Activated CD4-positive, alpha-beta T cell treated with anti-CD3 and anti-CD28 coated beads, Interleukin-2, amount 10 ng/mL, durations not matched to agents 24 days and 14 days (primary cell): ENCODE measurements around the gene MEIOB. TPM values are rescaled to one million over a fixed set of nuclear protein-coding genes. Genes with fewer than 3 reads are reported as not detected.
"Not testable (repeated sequence)": the region's sequence is repeated elsewhere in the genome, so short reads cannot be mapped to it uniquely, and the experiment has no call there.

Experiments
- DNase-seq: peaks from one replicate; pipeline ENCODE4 v3.0.0; 2022
- H3K27ac Mint-ChIP-seq: one replicate; pipeline ENCODE4 v1.8.0; 2022; ENCODE audit warnings: mild to moderate bottlenecking, mixed read lengths
- H3K27me3 Mint-ChIP-seq: one replicate; pipeline ENCODE4 v1.8.0; 2022; ENCODE audit warnings: mixed read lengths
- H3K36me3 Mint-ChIP-seq: one replicate; pipeline ENCODE4 v1.8.0; 2022; ENCODE audit warnings: low read depth, mild to moderate bottlenecking, mixed read lengths
- H3K4me1 Mint-ChIP-seq: one replicate; pipeline ENCODE4 v1.8.0; 2021; ENCODE audit warnings: mixed read lengths
- H3K4me3 Mint-ChIP-seq: one replicate; pipeline ENCODE4 v1.8.0; 2022; ENCODE audit warnings: mild to moderate bottlenecking, moderate library complexity, mixed read lengths
- H3K9me3 Mint-ChIP-seq: one replicate; pipeline ENCODE4 v1.8.0; 2021; ENCODE audit warnings: mixed read lengths
- intact Hi-C: fragments of 100-400 bp; cut with micrococcal nuclease; formaldehyde crosslinking; loops from one replicate; pipeline ENCODE4 v1.15.1; 2023
- total RNA-seq: library from RNA; stranded (reverse); gene quantifications from 2 replicates; pipeline ENCODE4 v1.2.3, GENCODE V29; 2022

MEIOB gene
- total RNA-seq, 1 donor from 2014 or later, result not detected

DNA sequence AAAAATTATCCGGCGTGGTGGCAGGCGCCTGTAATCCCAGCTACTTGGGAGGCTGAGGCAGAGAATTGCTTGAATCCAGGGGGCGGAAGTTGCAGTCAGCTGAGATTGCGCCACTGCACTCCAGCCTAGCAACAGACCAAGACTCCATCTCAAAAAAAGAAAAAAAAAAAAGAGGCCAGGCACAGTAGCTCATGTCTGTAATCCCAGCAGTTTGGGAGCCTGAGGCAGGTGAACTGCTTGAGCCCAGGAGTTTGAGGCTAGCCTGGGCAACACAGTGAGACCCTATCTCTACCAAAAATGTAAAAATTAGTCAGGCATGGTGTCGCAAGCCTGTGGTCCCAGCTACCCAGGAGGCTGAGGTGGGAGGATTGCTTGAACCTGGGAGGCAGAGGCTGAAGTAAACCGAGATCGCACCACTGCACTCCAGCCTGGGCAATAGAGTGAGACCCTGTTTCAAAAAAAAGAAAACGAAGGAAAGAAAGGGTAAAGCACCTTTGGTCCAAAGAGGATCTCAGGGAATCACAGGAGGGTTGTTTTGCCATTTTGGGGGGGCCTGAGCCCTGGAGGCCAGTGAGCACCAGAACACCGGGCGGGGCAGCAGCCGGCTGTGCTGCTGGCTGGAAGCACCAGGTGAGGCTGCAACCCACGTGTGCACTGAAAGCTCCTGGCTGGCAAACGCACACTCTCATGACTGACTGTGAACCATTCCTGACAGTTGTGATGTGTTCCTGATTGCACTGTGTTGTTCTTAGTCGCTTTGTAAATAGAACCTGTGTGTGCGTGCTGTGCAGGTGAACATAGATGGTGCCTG is 27.9 kb upstream of the MEIOB start:
- H3K9me3 Mint-ChIP-seq, result no peaks in the 10 kb centered on the region
- H3K27ac Mint-ChIP-seq, result no peak overlapping the region
- no peaks in the 10 kb centered on the region for H3K4me1 Mint-ChIP-seq
- H3K4me3 Mint-ChIP-seq, result no peak overlapping the region
- intact Hi-C loops, result no loop called here
- DNase-seq, result no peak
- peaks cover 2% of the 10 kb centered on the region for H3K27me3 Mint-ChIP-seq
- no peaks in the 10 kb centered on the region for H3K36me3 Mint-ChIP-seq

DNA sequence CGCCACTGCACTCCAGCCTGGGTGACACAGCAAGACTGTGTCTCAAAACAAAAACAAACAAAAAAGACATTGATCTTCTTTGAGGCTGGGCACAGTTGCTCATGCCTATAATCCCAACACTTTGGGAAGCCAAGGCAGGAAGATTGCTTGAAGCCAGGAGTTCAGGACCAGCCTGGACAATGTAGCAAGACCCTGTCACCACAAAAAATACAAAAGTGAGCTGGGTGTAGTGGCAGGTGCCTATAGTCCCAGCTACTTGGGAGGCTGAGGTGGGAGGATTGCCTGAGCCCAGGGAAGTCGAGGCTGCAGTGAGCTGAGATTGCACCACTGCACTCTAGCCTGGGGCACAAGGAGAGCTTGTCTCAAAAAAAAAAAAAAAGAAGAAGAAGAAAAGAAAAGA is 25.7 kb upstream of the MEIOB start:
- intact Hi-C loops, H3K36me3 Mint-ChIP-seq, H3K4me1 Mint-ChIP-seq, H3K27ac Mint-ChIP-seq, DNase-seq, H3K4me3 Mint-ChIP-seq, H3K27me3 Mint-ChIP-seq, H3K9me3 Mint-ChIP-seq: not testable (repeated sequence)

DNA sequence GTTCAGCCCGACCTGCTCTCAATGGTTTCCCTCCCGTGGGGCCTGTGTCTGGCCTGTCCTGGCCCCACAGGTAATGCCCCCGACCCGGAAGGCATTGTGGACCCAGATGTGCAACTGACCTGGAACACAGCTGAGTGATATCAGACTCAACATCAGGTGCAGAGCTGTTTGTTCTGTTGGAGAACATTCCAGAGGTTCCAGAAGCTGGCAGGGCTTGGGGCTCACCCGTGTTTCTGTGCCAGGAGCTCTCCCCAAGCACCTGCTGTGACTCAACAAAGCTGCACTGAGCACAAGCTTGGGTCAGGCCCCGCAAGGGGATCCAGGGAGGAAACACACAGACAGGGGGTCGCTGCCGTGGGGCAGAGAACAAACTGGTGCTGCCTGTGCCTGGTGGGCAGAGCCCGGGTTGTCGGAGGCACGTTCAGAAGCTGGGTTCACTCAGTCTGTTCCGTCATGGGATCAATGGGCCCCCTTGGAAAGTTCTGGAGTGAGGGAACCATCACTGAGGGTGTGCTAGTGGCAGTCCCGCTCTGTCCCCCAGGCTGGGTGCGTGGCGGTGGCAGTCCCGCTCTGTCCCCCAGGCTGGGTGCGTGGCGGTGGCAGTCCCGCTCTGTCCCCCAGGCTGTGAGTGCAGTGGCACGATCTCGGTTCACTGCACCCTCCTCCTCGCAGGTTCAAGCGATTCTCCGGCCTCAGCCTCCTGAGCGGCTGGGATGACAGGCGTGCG is 24.1 kb upstream of the MEIOB start:
- intact Hi-C loops, result no loop called here
- Mint-ChIP-seq H3K4me3 (no peak overlapping the region), H3K9me3 (no peaks in the 10 kb centered on the region), H3K36me3 (no peaks in the 10 kb centered on the region), H3K27ac (no peak overlapping the region), H3K27me3 (peaks cover 6% of the 10 kb centered on the region), H3K4me1 (no peaks in the 10 kb centered on the region)
- no peak for DNase-seq

DNA sequence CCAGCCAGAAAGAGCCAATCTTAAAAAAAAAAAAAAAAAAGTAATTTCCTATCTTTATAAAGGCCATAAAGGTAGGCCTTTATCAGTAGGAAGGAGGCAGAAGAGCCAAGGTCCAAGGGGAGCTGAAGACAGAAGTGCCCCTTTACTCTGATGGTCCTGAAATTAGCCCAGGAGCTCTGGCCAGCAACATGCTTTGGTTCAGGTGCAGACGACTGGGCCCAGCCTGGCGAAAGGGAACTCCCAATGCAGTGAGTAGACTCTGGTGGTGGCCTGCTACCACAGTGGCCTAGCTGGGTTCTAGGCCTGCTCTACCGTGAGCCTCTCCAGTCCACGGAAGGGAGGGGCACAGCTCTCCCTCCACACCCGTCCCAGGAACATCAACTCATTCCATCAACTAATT is 23.1 kb upstream of the MEIOB start:
- no peak for DNase-seq
- intact Hi-C loops, result no loop called here
- no peaks in the 10 kb centered on the region for H3K4me1 Mint-ChIP-seq
- H3K36me3 Mint-ChIP-seq, result no peaks in the 10 kb centered on the region
- H3K27ac Mint-ChIP-seq, result no peak overlapping the region
- H3K4me3 Mint-ChIP-seq, result no peak overlapping the region
- peaks cover 8% of the 10 kb centered on the region for H3K27me3 Mint-ChIP-seq
- H3K9me3 Mint-ChIP-seq, result no peaks in the 10 kb centered on the region

DNA sequence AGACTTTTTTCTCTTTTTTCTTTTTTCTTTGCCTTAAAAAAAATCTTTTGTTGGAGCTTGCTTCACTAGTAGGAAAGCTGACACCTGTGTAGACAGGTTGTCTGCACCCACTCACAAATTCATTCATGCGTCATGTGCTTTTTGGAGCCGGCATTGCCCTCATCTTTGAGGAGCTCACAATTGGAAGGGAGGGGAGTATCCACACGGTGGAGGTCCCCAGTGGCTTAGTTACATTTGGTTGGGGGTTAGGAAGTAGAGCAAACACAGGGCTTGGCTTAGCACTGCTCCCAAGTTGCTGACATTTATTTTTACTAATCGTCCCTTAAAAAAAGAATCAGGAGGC is 18.7 kb upstream of the MEIOB start:
- intact Hi-C loops, result no loop called here
- Mint-ChIP-seq H3K4me3 (no peak overlapping the region), H3K27ac (no peak overlapping the region), H3K4me1 (no peaks in the 10 kb centered on the region), H3K9me3 (no peaks in the 10 kb centered on the region), H3K27me3 (peaks cover 8% of the 10 kb centered on the region), H3K36me3 (no peaks in the 10 kb centered on the region)
- DNase-seq, result no peak

DNA sequence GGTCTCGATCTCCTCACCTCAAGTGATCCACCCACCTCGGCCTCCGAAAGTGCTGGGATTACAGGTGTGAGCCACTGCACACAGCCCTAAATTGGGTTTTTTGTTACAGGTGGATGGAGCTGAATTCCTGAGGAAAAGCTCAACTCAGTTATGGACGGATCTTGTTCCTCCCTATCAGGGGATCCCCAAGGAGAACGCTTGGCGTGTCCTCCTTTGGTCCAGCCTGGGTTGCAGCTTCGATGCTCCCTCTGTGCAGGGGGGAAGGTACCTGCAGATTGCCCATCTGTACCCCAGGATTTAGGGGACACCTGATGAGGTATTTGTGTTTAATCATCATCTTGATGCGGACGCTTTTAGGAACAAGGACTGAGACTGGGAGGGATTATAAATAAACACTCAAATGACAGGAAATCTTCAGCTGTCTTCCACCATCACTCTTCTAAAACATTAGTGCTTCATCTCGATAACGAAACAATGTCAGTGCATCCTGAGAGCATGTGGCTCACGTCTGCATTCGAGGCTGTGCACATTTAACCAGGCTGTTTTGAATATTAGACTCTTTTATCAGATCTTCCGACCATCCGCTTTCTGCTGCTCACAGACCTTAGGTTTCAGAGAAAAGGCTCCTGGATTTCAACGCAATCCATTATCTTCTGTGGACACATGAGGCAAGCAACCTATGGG is 18.2 kb upstream of the MEIOB start:
- Mint-ChIP-seq H3K4me1 (no peaks in the 10 kb centered on the region), H3K4me3 (no peak overlapping the region), H3K36me3 (no peaks in the 10 kb centered on the region), H3K27me3 (peaks cover 8% of the 10 kb centered on the region), H3K9me3 (no peaks in the 10 kb centered on the region), H3K27ac (no peak overlapping the region)
- no peak for DNase-seq
- intact Hi-C loops, result no loop called here

DNA sequence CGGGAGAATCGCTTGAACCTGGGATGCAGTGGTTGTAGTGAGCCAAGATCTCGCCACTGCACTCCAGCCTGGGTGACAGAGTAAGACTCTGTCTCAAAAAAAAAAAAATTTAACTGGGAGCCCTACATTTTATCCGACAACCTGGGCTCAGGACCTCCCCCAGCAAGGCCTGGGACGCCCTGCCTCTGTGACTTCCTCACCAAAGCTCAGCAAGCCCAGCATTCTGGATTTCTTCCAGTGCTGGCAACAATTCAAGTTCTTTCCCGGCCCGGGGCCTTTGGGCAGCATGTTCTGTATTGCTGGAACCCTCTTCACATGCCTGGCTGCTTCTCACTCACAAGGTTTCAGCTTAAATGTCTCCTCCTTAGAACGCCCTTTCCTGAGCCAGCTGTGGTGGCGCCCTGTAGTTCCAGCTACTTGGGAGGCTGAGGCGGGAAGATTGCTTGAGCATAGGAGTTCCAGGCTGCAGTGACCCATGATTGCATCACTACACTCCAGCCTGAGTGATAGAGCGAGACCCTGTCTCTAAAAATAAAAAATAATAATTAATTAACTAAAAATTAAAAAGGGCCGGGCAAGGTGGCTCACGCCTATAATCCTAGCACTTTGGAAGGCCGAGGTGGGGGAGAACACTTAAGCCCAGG is 15.9 kb upstream of the MEIOB start:
- H3K4me3 Mint-ChIP-seq, result no peak overlapping the region
- DNase-seq, result no peak
- peaks cover 6% of the 10 kb centered on the region for H3K27me3 Mint-ChIP-seq
- no peak overlapping the region for H3K27ac Mint-ChIP-seq
- intact Hi-C loops, result no loop called here
- no peaks in the 10 kb centered on the region for H3K9me3 Mint-ChIP-seq
- no peaks in the 10 kb centered on the region for H3K36me3 Mint-ChIP-seq
- H3K4me1 Mint-ChIP-seq, result no peaks in the 10 kb centered on the region

DNA sequence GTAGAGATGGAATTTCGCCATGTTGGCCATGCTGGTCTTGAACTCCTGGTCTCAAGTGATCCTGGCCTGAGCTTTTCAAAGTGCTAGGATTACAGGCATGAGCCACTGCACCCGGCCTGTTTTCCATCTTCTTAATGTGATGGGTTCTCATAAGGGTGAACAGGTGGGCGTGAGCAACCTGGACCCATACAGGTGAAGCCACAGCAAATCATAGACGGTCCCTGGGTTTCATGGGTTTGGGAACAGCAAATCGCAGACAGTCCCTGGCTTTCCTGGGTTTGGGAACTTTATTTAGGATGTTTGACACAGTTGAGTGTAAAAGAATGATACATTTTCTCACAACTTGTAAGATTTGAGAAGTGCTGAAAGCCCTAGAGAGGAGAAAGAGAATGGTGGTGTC is 12.9 kb upstream of the MEIOB start:
- H3K9me3 Mint-ChIP-seq, result no peaks in the 10 kb centered on the region

DNA sequence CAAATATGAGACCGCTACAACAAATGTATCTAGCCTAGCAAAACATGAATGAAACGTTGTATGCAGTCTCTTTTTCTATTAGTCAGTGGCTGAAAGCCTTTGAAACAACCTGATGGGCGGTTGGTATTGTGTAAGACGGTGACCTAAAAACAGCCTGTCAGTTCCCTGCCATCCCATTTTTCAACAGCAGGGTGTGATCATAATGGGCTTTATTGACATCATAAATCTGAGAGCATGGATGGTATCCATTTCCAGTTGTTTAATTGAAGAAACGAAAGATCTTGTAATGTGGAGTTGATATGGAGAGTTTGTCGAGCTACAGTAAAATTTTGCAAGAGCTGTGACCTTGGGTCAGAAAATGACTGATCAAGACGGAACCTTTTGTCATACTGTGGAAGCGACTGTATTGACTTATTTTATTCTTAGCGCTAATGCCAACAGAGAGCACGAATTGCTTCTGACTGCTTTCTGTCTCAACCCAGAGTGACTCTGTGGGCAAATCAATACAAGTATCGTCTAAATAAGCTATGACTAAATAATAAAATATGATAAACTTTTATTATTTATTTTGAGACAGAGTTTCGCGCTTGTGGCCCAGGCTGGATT is 12.3 kb upstream of the MEIOB start:
- Mint-ChIP-seq H3K4me1 (no peaks in the 10 kb centered on the region), H3K9me3 (no peaks in the 10 kb centered on the region), H3K27me3 (peaks cover 7% of the 10 kb centered on the region), H3K36me3 (no peaks in the 10 kb centered on the region), H3K4me3 (no peak overlapping the region), H3K27ac (no peak overlapping the region)
- no peak for DNase-seq
- intact Hi-C loops, result no loop called here

More for the DNA sequence above, 12.9 kb upstream of the MEIOB start:
- no peaks in the 10 kb centered on the region for H3K4me1 Mint-ChIP-seq
- no peak for DNase-seq
- no peaks in the 10 kb centered on the region for H3K36me3 Mint-ChIP-seq
- H3K27me3 Mint-ChIP-seq, result peaks cover 4% of the 10 kb centered on the region
- intact Hi-C loops, result no loop called here
- no peak overlapping the region for H3K27ac Mint-ChIP-seq
- H3K4me3 Mint-ChIP-seq, result no peak overlapping the region

DNA sequence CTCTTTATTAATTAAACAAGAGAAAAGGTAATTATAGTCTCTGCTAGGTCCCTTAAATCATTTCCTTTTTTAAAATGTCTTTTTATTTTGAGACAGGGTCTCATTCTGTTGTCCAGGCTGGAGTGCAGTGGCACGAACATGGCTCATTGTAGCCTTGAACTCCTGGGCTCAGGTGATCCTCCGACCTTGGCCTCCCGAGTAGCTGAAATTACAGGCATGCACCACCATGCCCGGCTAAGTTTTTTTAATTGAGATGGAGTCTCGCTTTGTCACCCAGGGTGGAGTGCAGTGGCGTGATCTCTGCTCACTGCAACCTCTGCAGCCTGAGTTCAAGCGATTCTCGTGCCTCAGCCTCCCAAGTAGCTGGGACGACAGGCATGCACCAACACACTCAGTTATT is 9.2 kb upstream of the MEIOB start:
- H3K9me3 Mint-ChIP-seq, DNase-seq, intact Hi-C loops, H3K27ac Mint-ChIP-seq, H3K4me3 Mint-ChIP-seq, H3K4me1 Mint-ChIP-seq, H3K36me3 Mint-ChIP-seq: not testable (repeated sequence)
- peaks cover 14% of the 10 kb centered on the region for H3K27me3 Mint-ChIP-seq

DNA sequence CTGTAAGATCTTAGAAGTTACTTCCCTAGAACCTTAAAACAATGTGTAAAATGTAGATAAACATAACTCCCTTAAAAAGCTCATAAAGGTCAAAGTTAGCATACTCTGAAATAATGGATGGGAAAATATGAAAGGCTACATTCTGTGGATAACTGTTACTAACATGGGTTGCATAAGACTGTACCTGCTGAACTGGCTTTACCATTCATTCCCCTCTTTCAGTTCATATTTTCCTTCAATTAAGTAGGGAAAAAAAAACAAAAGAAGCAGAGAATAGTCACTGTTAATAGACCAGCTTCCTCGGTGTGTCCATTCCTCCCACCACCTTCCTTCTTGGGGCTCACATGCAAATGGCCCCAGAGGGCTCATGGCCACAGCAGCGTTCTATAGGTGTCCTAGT is 7.5 kb upstream of the MEIOB start:
- Mint-ChIP-seq H3K36me3 (no peaks in the 10 kb centered on the region), H3K9me3 (no peaks in the 10 kb centered on the region), H3K4me1 (no peaks in the 10 kb centered on the region), H3K27me3 (peaks cover 16% of the 10 kb centered on the region), H3K4me3 (no peak overlapping the region), H3K27ac (no peak overlapping the region)
- intact Hi-C loops, result no loop called here
- no peak for DNase-seq

DNA sequence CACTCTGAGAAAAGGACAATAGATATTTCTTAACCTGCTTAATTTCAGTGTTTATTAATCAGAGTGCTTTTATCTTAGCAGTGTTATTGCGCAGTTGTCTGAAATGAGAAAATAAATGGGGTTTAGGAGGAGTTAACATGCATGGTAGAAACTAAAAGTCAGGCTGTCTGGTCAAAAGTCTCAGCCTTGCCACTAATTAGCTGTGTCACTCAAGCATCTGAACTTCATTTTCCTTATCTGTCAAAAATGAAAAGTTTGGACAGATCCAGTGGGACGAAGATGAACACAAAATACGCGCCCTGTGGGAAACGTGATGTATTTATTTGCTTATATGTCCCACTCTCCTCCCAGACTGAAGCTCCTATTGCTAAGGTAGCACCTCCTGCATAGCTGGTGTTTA is 6.3 kb upstream of the MEIOB start:
- DNase-seq, result no peak
- H3K36me3 Mint-ChIP-seq, result no peaks in the 10 kb centered on the region
- intact Hi-C loops, result no loop called here
- no peak overlapping the region for H3K27ac Mint-ChIP-seq
- no peaks in the 10 kb centered on the region for H3K9me3 Mint-ChIP-seq
- peaks cover 21% of the 10 kb centered on the region for H3K27me3 Mint-ChIP-seq
- H3K4me3 Mint-ChIP-seq, result no peak overlapping the region
- no peaks in the 10 kb centered on the region for H3K4me1 Mint-ChIP-seq

DNA sequence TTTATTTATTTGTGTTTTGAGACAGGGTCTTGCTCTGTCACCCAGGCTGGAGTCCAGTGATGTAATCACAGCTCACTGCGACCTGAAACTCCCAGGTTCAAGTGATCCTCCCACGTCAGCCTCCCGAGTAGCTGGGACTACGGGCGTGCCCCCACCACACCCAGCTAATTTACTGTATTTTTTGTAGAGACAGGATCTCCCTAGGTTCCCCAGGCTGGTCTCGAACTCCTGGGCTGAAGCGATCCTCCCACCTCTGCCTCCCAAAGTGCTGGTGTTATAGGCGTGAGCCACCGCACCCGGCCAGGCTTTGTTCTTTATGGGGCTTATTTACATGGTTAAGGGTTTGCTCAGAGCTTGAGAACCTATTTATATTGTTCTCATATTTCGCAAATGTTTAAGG is 5.8 kb upstream of the MEIOB start:
- no peak overlapping the region for H3K4me3 Mint-ChIP-seq
- no peak overlapping the region for H3K27ac Mint-ChIP-seq
- no peaks in the 10 kb centered on the region for H3K9me3 Mint-ChIP-seq
- peaks cover 23% of the 10 kb centered on the region for H3K27me3 Mint-ChIP-seq
- no peaks in the 10 kb centered on the region for H3K36me3 Mint-ChIP-seq
- no peak for DNase-seq
- H3K4me1 Mint-ChIP-seq, result no peaks in the 10 kb centered on the region
- intact Hi-C loops, result no loop called here

DNA sequence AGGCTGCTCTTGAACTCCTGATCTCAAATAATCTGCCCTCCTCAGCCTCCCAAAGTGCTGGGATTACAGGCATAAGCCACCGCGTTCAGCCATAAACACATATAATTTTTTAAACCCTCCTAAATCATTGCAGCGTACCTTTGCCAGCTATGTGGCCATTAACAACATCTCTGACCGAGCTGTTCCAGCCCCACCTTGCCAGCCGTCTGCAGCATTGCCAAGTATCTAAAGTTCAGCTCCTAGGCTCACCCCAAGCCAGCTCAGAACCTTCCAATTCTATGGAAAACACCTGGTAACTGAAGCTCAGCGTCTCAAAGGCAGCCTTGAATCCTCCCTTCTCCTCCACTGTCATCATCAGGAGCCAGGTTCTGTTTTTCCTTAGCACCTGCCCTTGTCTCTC is 5.1 kb upstream of the MEIOB start:
- intact Hi-C loops, result no loop called here
- no peaks in the 10 kb centered on the region for H3K9me3 Mint-ChIP-seq
- no peaks in the 10 kb centered on the region for H3K36me3 Mint-ChIP-seq
- no peak overlapping the region for H3K27ac Mint-ChIP-seq
- H3K27me3 Mint-ChIP-seq, result peaks cover 29% of the 10 kb centered on the region
- H3K4me1 Mint-ChIP-seq, result peaks cover 3% of the 10 kb centered on the region
- no peak overlapping the region for H3K4me3 Mint-ChIP-seq
- no peak for DNase-seq
